Uterus (tissue), 2 donors: ENCODE measurements around the gene GSG1L.

ENCODE experiments used
- POLR2A ChIP-seq, 2 donors: fragments of 450-650 bp; IDR thresholded peaks; one replicate each; pipeline ENCODE4 v1.6.1; 2016; ENCODE audit warnings: antibody characterized with exemption in 2 of 2, mild to moderate bottlenecking in 1 of 2, moderate library complexity in 1 of 2
- TF ChIP-seq, protein P1 (sequence below), 4 experiments: fragments of 200-600 bp in 2 of 4; fragments of 450-650 bp in 2 of 4; sonication (generic) in 2 of 4; IDR thresholded peaks; one replicate each; pipeline ENCODE4 v1.5.1; 2016 to 2019; ENCODE audit warnings: antibody characterized with exemption in 4 of 4, mild to moderate bottlenecking in 2 of 4, moderate library complexity in 1 of 4

DNA sequence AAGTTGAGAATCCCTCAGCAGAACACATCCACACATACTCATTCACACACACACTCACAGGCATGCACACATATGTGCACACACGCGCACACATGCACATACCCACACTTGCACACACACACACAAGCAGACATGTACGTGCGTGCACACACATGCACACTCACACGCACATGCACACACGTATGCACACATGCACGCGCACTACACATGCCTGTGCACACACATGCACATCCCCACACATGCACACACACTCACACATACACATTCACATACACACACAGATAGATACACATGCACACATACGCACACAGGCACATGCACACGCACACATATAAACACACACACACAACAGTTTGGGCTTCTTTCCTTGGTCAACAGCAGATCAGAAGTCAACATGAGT, 24.0 kb downstream of the GSG1L start:
- TF ChIP-seq, protein P1, sequence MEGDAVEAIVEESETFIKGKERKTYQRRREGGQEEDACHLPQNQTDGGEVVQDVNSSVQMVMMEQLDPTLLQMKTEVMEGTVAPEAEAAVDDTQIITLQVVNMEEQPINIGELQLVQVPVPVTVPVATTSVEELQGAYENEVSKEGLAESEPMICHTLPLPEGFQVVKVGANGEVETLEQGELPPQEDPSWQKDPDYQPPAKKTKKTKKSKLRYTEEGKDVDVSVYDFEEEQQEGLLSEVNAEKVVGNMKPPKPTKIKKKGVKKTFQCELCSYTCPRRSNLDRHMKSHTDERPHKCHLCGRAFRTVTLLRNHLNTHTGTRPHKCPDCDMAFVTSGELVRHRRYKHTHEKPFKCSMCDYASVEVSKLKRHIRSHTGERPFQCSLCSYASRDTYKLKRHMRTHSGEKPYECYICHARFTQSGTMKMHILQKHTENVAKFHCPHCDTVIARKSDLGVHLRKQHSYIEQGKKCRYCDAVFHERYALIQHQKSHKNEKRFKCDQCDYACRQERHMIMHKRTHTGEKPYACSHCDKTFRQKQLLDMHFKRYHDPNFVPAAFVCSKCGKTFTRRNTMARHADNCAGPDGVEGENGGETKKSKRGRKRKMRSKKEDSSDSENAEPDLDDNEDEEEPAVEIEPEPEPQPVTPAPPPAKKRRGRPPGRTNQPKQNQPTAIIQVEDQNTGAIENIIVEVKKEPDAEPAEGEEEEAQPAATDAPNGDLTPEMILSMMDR (IDR thresholded peaks at IDR 0.05) = no peak
- no peak for TF ChIP-seq POLR2A (IDR thresholded peaks at IDR 0.05)
